HG02678 (cell line): Measurements from ENCODE around the gene TSPAN11.

Experiments used
- ATAC-seq: cut with Tn5 transposase; IDR thresholded peaks from one replicate; pipeline ENCODE4 v1.9.1; 2021; ENCODE audit warnings: mild to moderate bottlenecking, moderate library complexity; ENCODE audit not compliant: unreplicated experiment

TSPAN11 gene

DNA sequence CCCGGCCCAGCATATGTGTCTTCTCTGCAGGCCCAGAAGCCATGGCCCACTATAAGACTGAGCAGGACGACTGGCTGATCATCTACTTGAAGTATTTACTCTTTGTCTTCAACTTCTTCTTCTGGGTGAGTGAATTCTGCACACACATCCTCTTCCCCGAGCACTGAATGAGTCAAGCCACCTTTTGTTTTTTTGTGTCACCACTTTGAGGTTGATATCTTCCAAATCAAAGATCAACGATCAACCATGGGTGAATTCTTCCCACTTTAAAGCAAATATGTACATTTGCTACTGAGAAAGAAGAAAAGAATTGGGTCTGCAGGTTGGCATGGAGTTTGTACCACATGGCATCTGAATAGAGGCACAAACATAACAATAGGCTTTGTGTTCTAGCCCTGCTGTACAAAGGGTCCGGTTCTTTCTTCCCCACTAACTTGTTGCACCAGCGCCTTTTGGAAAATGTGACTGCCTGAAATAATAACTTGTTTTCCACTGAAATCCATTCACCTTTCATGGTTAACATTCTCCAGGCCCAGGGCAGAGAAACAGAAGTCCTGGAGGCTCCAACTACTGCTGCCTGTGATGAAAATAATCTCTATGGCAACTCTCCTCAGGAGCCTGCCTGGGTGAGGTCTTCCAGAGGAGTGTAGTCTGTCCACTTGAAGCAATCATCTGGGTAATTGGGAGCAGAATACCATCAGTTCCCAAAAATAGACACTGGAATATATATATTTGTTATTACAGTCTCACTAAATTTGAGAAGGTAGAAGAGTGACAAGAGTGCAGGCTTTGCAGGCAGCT lies 27.6 kb downstream of the TSPAN11 start:
- ATAC-seq, result no peak

- ATAC-seq, result no peak
Measured at GRCh38 chr12:30955214-30955613, 28.7 kb downstream of the TSPAN11 start.

DNA sequence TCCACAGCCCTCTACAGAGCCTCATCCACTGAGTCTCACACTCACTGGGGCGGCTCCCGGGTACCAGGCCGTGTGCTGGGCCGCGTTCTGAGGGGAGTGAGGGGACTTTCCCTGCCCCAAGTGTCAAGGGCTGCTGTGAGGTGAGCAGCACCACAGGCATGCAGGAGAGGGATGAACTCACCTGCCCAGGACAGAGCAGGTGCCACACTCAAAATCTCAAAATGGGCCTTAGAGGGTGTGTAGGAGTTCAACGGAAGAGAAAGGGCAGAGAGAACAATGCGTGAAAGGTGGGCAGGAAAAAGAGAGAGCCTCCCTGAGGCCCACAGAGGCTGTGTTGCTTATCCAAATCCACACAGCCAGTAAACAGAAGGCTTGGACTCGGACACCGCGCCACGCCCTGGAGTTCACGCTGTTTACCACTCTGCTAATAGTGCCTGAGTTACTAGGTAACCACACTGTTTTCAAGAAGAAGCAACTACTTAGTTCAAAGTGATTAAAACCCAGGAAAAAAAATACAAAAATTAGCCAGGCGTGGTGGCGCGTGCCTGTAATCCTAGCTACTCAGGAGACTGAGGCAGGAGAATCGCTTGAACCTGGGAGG lies 32.7 kb downstream of the TSPAN11 start:
- ATAC-seq, result no peak

- no peak for ATAC-seq
Measured at GRCh38 chr12:30959778-30960177, 33.2 kb downstream of the TSPAN11 start.

DNA sequence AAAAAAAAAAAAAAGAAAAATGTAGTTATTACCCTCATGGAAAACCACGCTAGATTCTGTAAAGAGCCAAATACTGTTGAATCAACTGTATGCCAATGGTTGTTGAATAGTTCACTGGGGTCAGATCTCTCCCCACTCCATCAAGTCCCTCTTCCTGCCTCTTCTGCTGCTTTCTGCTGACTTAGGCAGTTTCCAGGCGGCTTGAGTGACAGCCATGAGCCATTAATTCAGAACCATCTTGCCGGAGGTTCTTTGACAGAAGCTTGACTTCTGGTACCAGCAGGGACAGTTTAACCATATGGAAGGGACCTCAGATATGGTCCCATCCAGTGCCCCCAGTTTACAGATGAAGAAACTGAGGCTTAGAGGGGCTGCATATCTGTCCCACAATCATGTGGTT lies 34.5 kb downstream of the TSPAN11 start:
- ATAC-seq, result no peak

DNA sequence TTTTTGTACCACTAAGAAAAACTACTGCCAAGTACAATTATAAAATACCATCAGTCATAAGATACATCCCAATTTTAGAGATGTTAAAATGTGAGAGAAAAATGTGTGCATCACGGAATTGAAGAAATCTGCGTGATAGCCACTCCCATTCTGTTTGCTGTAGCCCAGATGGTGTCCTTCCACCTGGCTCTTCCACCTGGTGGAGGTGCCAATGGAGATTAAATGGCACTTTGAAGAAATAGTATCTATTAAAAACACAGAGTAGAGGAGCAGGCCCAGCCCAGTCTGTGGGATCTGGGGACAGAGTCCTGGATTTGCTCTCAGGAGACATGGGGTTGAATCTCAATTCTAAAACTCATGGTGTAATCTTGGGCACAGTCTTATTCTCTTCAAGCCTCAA lies 35.5 kb downstream of the TSPAN11 start:
- ATAC-seq, result no peak

- ATAC-seq, result no peak
Measured at GRCh38 chr12:30963709-30964564, 37.4 kb downstream of the TSPAN11 start.

DNA sequence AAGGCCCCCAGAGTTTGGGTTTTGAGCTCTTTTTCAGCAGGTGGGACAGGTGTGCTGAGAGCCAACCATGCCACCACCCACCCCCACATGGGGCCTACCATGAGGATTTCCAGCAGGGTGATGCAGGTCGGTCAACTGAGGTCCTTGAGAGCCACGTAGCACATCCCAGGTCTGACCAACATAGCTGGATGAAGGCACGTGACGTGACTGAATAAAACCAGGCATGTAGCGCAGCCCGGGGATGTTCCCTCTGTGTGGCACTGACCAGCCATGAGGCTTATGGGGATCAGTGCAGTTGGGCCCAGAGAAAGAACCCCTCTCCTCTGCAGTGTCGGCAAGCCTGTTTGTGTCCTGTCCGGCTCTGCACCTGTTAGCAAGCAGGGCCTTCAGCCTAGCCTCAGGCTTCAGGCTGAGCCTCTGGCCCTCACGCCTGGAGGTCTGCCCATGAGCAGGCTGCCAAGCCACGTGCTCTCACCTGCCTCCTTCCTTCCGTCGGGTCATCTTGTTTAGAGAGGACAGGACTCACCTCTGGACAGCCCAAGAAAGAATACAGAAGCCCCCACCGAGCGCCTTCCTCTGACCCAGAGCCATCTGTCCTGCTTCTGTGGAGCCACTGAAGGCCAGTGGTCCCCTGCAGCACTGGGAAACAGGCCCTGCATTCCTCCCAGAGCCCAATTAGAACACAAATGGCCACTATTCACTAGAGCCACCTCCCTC lies 38.5 kb downstream of the TSPAN11 start:
- no peak for ATAC-seq

DNA sequence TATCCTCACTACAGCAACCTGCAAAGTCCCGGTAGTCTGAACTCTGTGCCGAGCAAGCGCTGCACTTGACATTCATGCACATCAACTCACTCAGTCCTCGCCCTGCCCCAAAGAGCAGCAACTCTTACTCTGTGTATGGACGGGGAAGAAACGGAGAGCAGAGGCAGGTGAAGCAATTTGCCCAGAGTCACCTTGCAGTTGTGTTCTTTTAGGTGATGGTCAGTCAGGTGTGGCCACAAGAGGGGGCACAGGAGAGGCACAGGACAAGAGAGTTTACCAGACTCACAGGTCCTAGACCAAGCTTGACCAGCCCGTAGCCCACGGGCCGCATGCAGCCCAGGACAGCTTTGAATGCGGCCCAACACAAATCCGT lies 39.1 kb downstream of the TSPAN11 start:
- ATAC-seq, result no peak

- no peak for ATAC-seq
Measured at GRCh38 chr12:30967026-30967425, 40.5 kb downstream of the TSPAN11 start.

GRCh38 chr12:30968211-30968610 lies 41.7 kb downstream of the TSPAN11 start:
- no peak for ATAC-seq

GRCh38 chr12:30969006-30969405 lies 42.5 kb downstream of the TSPAN11 start:
- ATAC-seq, result no peak

- ATAC-seq, result no peak
Measured at GRCh38 chr12:30969606-30970395, 43.3 kb downstream of the TSPAN11 start.

DNA sequence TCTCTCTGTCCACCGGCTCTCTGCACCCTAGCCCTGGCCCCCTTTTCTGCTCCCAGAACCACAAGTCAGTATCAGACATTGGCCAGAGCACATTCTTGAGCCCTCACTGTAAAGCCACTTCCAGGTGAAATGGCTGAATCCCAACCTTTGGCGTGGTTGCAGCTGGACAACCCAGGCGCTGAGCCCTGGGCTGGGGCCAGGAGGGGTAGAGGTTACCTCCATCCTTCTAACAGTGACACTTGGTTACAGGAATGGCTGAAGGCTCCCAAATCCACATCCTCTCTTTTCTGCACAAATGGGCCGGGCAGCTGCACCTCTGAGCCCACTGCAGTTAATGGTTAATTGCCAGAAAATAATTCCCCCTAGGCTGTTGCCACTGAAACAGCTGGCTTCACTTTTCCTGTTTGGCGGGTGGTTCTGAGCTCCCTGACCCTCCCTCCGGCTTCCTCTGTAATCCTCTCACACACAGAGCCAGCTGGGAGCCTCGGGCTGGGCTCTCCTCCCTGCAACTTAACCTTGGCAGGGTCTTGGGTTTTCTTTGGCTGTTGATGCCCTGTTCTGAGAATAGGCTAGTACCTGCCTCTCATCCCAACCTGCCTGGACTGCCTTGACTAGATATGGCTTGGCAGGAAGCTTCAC lies 44.1 kb downstream of the TSPAN11 start:
- ATAC-seq, result no peak

- no peak for ATAC-seq
Measured at GRCh38 chr12:30972035-30972434, 45.5 kb downstream of the TSPAN11 start.

DNA sequence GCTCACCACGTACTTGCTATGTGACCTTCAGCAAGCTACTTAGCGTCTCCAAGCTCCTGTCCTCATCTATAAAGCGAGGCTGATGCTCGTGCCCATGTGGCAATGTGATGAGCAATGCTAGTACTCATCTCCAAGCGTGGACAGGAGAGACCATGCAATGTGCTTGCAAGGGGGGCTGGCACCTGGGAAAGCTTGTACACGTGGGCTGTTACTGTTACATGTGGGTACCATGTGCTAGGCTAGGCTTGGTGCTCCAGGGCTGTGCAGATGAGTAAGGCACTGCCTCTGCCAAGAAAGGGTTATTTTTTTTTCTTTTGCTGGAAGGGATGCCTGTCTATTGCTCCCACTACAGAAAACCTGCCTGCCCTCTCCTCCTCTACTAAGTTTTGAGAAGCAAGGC lies 46.6 kb downstream of the TSPAN11 start:
- no peak for ATAC-seq

DNA sequence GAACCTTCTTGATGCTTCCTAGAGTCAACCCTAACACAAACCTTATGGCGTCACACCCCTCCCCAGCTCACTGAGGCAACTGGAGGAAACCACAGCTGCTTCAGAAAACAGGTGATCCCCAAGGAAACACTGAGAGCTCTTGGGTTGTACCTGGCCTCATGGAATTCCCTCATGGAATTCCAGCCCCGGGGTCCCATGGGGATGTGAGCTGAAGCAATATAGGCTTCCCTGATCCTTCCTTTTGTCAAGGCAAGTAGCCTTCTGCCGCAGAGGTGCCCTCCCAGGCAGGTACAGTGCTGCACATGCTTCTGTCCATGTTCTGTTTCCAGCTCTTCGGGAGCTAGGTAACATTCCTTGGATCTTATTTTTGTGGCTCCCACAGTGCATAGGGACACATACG lies 47.3 kb downstream of the TSPAN11 start:
- no peak for ATAC-seq

DNA sequence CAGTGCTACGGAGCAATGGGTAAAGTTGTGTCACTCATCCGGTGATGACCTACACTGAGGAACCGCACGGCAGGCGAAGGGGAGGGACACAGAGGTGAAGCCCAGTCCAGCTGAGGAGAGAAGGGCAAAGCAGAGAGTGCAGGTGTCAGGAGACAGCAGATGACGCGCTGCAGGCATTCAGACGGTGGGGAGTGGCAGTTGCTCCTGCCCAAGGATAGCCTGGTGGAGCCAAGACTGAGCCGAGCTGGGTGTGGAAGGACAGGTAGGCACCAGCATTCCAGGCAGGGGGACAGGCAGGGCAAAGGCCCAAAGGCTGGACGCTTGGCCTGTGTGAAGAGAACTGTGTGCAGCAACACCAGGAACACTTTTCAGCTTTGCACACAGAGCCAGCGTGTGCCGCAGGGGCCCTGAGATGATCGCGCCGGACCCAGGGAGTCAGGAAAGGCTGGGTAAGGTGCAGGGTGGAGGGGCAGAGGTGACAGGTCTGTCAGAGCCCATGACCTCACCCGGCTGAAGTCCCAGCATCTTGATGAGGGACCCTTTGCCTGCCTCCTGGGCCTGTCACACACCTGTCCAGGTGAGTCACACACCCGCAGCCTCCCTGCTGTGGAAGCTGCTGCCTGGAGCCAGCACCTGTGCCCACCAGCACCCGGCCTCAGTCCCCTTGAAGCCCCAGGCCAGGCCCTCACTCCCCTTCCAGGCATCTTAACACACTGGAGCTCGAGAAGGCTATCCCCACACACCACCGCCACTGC lies 48.4 kb downstream of the TSPAN11 start:
- ATAC-seq, result no peak

DNA sequence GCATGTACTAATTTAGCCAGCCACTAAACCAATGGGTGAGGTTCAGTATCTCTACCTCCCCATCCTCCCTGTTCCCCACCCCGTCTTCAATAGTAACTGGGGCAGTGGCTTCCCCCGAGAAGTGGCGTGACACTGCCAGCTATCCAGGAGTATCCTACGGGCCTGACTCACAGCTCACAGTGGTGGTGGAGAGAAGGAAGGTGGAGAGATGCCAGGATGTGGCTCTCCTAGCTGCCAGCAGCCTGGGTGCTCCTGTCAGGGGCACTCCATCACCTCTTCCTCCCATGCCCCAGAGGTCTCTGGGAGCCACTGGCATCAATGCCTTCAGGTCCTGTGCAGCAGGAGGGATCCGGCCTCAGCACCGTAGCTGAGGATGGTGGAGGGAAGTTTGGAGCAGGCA lies 49.0 kb downstream of the TSPAN11 start:
- ATAC-seq, result no peak
